ENCODE data around the gene MAP2K1. TPM values are rescaled to one million over a fixed set of nuclear protein-coding genes. Genes with fewer than 3 reads are reported as not detected.
"Not testable (repeated sequence)": the region's sequence is repeated elsewhere in the genome, so short reads cannot be mapped to it uniquely, and the experiment has no call there.

Gene MAP2K1
- total RNA-seq, 2 experiments from 2014 or later, result 33.8 to 34.7 TPM

- no peaks in the 10 kb centered on the region for H3K36me3 Mint-ChIP-seq (ENCODE audit: low read depth)
- intact Hi-C loops (cut with DNase I, micrococcal nuclease), result no loop called here
- TF ChIP-seq, protein P1, sequence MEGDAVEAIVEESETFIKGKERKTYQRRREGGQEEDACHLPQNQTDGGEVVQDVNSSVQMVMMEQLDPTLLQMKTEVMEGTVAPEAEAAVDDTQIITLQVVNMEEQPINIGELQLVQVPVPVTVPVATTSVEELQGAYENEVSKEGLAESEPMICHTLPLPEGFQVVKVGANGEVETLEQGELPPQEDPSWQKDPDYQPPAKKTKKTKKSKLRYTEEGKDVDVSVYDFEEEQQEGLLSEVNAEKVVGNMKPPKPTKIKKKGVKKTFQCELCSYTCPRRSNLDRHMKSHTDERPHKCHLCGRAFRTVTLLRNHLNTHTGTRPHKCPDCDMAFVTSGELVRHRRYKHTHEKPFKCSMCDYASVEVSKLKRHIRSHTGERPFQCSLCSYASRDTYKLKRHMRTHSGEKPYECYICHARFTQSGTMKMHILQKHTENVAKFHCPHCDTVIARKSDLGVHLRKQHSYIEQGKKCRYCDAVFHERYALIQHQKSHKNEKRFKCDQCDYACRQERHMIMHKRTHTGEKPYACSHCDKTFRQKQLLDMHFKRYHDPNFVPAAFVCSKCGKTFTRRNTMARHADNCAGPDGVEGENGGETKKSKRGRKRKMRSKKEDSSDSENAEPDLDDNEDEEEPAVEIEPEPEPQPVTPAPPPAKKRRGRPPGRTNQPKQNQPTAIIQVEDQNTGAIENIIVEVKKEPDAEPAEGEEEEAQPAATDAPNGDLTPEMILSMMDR (IDR thresholded peaks at IDR 0.05), result no peak
- H3K27ac Mint-ChIP-seq, result no peak overlapping the region
- no peak for DNase-seq
- H3K4me3 Mint-ChIP-seq, result no peak overlapping the region
- H3K9me3 ChIP-seq (ENCODE audit: control insufficient read depth in 1 of 2, insufficient read depth in 1 of 2, low read length in 2 of 2), result peaks cover 0 to 7% of the 10 kb centered on the region in 2 experiments
- H3K4me3 ChIP-seq (ENCODE audit: low read length), result no peak overlapping the region
- H3K27ac ChIP-seq (ENCODE audit: low read depth in 1 of 2, low read length in 2 of 2), result no peak overlapping the region
- no peak for ATAC-seq (ENCODE audit: poor library complexity)
- POLR2A ChIA-PET, result no interaction called here
- peaks cover 12% of the 10 kb centered on the region for H3K4me1 ChIP-seq (ENCODE audit: insufficient read depth, low read length)
- CTCF ChIA-PET, result interaction anchor here (1.0 kb wide), 1 partner anchor 12 kb away, joined by 3 read pairs; no protein-coding TSS in a partner anchor
- H3K36me3 ChIP-seq (ENCODE audit: insufficient read depth, low read length), result no peaks in the 10 kb centered on the region
- peaks cover 15% of the 10 kb centered on the region for H3K4me1 Mint-ChIP-seq (ENCODE audit: low read depth)
- no peaks in the 10 kb centered on the region for H3K27me3 Mint-ChIP-seq
- no peaks in the 10 kb centered on the region for H3K27me3 ChIP-seq (ENCODE audit: control insufficient read depth in 1 of 2, insufficient read depth in 2 of 2, low read length in 2 of 2)
- H3K9me3 Mint-ChIP-seq, result no peaks in the 10 kb centered on the region
Measured at GRCh38 chr15:66374179-66374578, 12.5 kb upstream of the MAP2K1 start.

DNA sequence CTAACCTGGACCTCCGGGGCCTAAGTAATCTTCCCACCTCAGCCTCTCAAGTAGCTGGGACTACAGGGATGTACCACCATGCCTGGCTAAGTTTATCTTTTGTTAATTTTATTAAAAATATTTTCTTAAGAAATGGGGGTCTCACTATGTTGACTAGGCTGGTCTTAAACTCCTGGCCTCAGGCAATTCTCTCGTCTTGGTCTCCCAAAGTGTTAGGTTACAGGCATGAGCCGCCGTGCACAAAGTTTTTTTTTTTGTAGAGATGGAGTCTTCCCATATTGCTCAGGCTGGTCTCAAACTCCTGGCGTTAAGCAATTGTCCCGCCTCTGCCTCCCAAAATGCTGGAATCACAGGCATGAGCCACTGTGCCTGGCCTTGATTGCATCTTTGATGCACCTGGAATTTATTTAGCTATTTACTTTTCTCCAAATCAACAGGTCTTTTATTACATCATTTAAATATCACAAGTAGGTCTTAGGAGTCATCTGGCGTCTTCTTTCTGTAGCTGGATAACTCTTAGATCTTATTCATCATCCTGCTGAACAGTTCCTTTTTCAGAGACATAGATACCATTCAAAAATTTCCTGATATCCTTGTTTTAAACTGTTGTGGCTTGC is 7.8 kb upstream of the MAP2K1 start:
- POLR2A ChIA-PET, result no interaction called here
- TF ChIP-seq, protein P1 (IDR thresholded peaks at IDR 0.05), result no peak
- no peaks in the 10 kb centered on the region for H3K36me3 Mint-ChIP-seq (ENCODE audit: low read depth)

DNA sequence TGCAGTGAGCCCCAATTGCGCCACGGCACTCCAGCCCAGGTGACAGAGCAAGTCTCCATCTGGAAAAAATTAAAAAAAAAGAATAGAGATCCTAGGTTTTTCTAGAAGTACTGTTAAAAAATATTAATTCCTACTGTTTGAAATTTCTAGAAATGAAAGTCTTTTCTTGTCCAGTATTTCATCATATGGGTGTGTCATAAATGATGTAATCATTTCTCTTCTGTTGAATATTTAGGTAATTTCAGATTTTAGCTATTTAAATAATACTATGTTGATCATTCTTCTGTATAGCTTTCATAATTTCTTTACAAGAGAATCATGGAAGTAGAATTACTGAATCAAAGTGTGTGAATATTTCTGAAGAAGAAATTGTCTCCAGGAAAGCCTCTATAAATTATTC is 5.3 kb upstream of the MAP2K1 start:
- ATAC-seq (ENCODE audit: poor library complexity); H3K9me3 Mint-ChIP-seq; H3K27me3 ChIP-seq (ENCODE audit: control insufficient read depth in 1 of 2, insufficient read depth in 2 of 2, low read length in 2 of 2); H3K27ac ChIP-seq (ENCODE audit: low read depth in 1 of 2, low read length in 2 of 2); H3K36me3 ChIP-seq (ENCODE audit: insufficient read depth, low read length); H3K27me3 Mint-ChIP-seq; H3K9me3 ChIP-seq (ENCODE audit: control insufficient read depth in 1 of 2, insufficient read depth in 1 of 2, low read length in 2 of 2); H3K4me3 Mint-ChIP-seq; H3K4me1 ChIP-seq (ENCODE audit: insufficient read depth, low read length); H3K4me3 ChIP-seq (ENCODE audit: low read length); H3K36me3 Mint-ChIP-seq (ENCODE audit: low read depth); DNase-seq; H3K27ac Mint-ChIP-seq; POLR2A ChIA-PET: not testable (repeated sequence)
- intact Hi-C loops (cut with DNase I, micrococcal nuclease), result loop anchor here in 1 of 2 experiments (10.0 kb wide), 2 partner anchors 87 to 1487 kb away; partner anchors contain the start of gene DIS3L
- H3K4me1 Mint-ChIP-seq (ENCODE audit: low read depth), result peaks cover 14% of the 10 kb centered on the region
- CTCF ChIA-PET, result interaction anchor here (0.6 kb wide), 1 partner anchor 137 kb away, joined by 3 read pairs; no protein-coding TSS in a partner anchor

More for the DNA sequence above, 7.8 kb upstream of the MAP2K1 start:
- no peaks in the 10 kb centered on the region for H3K9me3 Mint-ChIP-seq
- Histone ChIP-seq H3K27ac (ENCODE audit: low read depth in 1 of 2, low read length in 2 of 2) (no peak overlapping the region), H3K27me3 (ENCODE audit: control insufficient read depth in 1 of 2, insufficient read depth in 2 of 2, low read length in 2 of 2) (no peaks in the 10 kb centered on the region), H3K4me3 (ENCODE audit: low read length) (no peak overlapping the region), H3K9me3 (ENCODE audit: control insufficient read depth in 1 of 2, insufficient read depth in 1 of 2, low read length in 2 of 2) (peaks cover 0 to 7% of the 10 kb centered on the region in 2 experiments), H3K4me1 (ENCODE audit: insufficient read depth, low read length) (no peaks in the 10 kb centered on the region), H3K36me3 (ENCODE audit: insufficient read depth, low read length) (no peaks in the 10 kb centered on the region)
- no peak for ATAC-seq (ENCODE audit: poor library complexity)
- H3K27ac Mint-ChIP-seq, result no peak overlapping the region
- no peaks in the 10 kb centered on the region for H3K4me1 Mint-ChIP-seq (ENCODE audit: low read depth)
- no peaks in the 10 kb centered on the region for H3K27me3 Mint-ChIP-seq
- DNase-seq, result no peak
- no peak overlapping the region for H3K4me3 Mint-ChIP-seq
- intact Hi-C loops (cut with DNase I, micrococcal nuclease), result no loop called here
- CTCF ChIA-PET, result interaction anchor here (1.0 to 1.2 kb wide), 2 partner anchors 8 to 119 kb away, joined by 3 to 6 read pairs; partner anchors contain the start of gene MAP2K1

Data from CD4-positive, alpha-beta T cell (primary cell).